Hair follicle dermal papilla cell (primary cell): Measurements from ENCODE around the gene ETNK2. TPM values are rescaled to one million over a fixed set of nuclear protein-coding genes. Genes with fewer than 3 reads are reported as not detected.

Experiments
- total RNA-seq: library from RNA; depleted of rRNA; stranded (reverse); fragments of >200 nt; gene quantifications from 2 replicates; pipeline ENCODE4 v1.2.3, GENCODE V29; 2012

ETNK2 gene, protein sequence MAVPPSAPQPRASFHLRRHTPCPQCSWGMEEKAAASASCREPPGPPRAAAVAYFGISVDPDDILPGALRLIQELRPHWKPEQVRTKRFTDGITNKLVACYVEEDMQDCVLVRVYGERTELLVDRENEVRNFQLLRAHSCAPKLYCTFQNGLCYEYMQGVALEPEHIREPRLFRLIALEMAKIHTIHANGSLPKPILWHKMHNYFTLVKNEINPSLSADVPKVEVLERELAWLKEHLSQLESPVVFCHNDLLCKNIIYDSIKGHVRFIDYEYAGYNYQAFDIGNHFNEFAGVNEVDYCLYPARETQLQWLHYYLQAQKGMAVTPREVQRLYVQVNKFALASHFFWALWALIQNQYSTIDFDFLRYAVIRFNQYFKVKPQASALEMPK
- 16.8 and 17.5 TPM in 2 replicates for total RNA-seq

GRCh38 chr1:204151552-204152309 lies at the start of gene ETNK2:
TSS of gene ETNK2 (minus strand) at chr1:204152044. CDS start at chr1:204151852, 192 bp downstream.

DNA sequence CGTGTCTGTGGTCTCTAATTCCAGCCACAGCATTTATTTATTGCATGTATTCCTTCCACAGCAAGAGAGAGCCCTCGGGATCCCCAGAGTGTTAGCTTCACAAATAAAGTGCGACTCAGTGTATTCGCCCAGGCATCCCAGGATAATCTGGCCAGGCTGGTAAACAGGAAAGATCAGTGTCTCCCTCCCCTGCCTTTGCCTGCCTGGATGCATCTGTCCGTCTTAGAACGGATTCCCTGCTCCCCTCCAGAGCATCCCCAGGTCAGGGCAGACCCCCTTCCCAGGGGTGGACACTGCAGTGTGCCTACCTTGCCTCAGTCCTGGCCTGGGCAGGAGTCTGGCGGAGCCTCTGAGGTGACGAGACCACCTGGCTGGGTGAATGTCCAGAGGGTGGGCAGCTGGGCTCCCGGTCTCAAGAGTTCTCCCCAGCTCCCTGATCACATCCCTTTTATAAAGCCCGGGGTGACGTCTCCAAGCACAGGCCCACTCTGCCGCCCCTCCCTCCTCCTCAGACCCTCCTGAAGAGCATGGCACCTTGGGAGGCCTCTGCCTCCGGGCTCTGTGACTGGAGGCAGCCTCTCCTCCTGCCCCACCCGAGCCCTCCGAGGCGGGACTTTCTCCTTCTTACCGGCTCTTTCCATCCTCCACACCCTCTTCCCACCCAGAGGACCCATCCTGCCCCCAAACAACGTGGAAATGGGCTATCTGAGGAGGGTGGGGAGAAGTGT lies 44.4 kb upstream of the ETNK2 start, which contains the start of gene KISS1:
KISS1 (minus strand) TSS at position 424 of the 728 bp plus-strand sequence. CDS start 3,615 bp downstream, outside the sequence.

DNA sequence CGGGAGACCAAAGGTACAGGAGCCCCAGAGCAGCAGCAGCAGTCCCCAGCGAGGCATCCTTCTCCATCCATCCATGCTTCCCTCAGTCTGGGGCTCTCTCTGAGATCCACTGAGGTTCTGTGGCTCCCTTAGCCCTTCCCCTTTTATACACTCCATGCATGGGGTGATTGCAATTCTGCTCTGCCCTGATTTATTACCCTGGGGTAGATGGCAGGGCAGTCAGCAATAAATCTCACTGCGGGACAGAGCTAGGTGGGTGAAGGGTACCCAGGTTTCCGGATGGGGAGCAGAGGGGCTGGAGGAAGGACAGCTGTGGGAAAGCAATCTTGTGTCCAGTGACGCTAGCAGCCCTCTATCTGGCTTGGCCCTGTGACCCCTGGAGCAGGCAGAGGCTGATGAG lies 14.4 kb upstream of the ETNK2 start, which contains the start of gene REN:
REN (minus strand) TSS at position 119 of the 400 bp plus-strand sequence; CDS start at position 75, 44 bp downstream.

Other genes with a start within 250 kb of the ETNK2 start
- 7.0 and 8.3 TPM in 2 replicates for gene SOX13, start 78.9 kb downstream of the ETNK2 start, total RNA-seq
- gene REN, start 14.3 kb upstream of the ETNK2 start, total RNA-seq = not detected in 2 replicates
- gene KISS1, start 44.4 kb upstream of the ETNK2 start, total RNA-seq = 1.1 TPM in 1 of 2 replicates, not detected in the other
- not detected in 2 replicates for gene GOLT1A, start 61.9 kb upstream of the ETNK2 start, total RNA-seq
- 0.12 and 0.32 TPM in 2 replicates for gene PLEKHA6, start 207.9 kb upstream of the ETNK2 start, total RNA-seq